Astrocyte of the spinal cord (primary cell): ENCODE measurements around the gene MPC1.
"Not testable (repeated sequence)": the region's sequence is repeated elsewhere in the genome, so short reads cannot be mapped to it uniquely, and the experiment has no call there.

Experiments
- DNase-seq: peaks from one replicate; pipeline ENCODE4 v3.0.0; 2011; ENCODE audit warnings: low read depth, low spot score
- H3K4me3 ChIP-seq: 2 replicates; pipeline ENCODE4 v1.5.1; 2011; ENCODE audit warnings: low read depth, mild to moderate bottlenecking, low read length, moderate library complexity
- in situ Hi-C: cut with HindIII; loops from 2 replicates; pipeline ENCODE4 v1.10.0; 2017; ENCODE audit warnings: low sequenced_read_pairs
- TF ChIP-seq, protein P1 (sequence below): IDR thresholded peaks from 2 replicates; pipeline ENCODE4 v1.5.1; 2012; ENCODE audit warnings: low read depth, mild to moderate bottlenecking, low read length, inconsistent platforms

MPC1 gene

DNA sequence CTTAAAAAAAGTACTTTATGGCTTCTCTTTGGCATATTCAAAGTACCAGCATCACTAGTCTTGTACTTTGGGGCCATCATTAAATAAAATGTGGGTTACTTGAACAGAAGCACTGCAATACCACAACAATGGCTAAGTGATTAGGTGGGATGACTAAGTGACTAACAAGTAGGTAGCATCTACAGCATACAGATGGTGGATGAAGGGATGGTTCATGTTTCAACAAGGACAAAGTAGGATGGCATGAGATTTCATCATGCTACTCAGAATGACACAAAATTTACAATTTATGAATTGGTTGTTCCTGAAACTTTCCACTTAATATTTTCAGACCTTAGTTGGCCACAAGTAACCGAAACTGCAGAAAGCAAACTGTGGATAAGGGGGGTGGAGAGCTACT is 7.7 kb downstream of the MPC1 start:
- TF ChIP-seq, protein P1, sequence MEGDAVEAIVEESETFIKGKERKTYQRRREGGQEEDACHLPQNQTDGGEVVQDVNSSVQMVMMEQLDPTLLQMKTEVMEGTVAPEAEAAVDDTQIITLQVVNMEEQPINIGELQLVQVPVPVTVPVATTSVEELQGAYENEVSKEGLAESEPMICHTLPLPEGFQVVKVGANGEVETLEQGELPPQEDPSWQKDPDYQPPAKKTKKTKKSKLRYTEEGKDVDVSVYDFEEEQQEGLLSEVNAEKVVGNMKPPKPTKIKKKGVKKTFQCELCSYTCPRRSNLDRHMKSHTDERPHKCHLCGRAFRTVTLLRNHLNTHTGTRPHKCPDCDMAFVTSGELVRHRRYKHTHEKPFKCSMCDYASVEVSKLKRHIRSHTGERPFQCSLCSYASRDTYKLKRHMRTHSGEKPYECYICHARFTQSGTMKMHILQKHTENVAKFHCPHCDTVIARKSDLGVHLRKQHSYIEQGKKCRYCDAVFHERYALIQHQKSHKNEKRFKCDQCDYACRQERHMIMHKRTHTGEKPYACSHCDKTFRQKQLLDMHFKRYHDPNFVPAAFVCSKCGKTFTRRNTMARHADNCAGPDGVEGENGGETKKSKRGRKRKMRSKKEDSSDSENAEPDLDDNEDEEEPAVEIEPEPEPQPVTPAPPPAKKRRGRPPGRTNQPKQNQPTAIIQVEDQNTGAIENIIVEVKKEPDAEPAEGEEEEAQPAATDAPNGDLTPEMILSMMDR = no peak
- H3K4me3 ChIP-seq = no peak overlapping the region
- no peak for DNase-seq
- in situ Hi-C loops = no loop called here

DNA sequence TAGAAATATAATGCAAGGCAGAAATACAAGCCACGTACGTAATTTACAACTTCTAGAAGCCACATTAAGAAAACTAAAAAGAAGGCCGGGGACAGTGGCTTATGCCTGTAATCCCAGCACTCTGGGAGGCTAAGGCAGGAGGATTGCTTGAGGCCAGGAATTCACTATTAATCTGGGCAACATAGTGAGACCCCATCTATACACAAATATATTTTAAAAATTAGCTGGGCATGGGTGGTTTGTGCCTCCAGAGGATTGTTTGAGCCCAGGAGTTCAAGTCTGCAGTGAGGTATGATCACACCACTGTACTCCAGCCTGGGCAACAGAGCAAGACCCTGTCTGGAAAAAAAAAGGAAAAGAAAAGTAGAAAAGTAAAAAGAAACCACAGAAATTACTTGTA is 12.3 kb downstream of the MPC1 start:
- DNase-seq = no peak
- H3K4me3 ChIP-seq = no peak overlapping the region
- TF ChIP-seq, protein P1 = no peak
- in situ Hi-C loops = no loop called here

DNA sequence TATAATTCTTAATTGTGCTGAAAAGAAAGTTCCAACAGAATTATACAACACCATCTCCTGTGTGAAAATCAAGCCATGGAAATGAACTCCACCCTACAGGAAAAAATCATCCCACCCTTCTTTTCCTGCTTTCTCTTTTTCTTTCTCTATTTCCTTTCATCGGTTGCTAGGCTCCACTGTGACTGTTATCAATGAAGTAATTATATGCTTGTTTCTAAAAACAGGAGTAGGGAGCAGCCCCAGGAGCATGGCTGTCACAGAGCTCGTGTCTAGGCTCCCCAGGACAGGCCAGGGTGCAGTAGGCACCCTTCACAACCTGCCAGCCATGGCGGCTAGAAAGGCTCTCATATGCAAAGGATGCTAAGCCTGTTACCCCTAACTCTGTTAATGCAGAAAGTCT is 13.0 kb downstream of the MPC1 start:
- no peak for DNase-seq
- in situ Hi-C loops = no loop called here

DNA sequence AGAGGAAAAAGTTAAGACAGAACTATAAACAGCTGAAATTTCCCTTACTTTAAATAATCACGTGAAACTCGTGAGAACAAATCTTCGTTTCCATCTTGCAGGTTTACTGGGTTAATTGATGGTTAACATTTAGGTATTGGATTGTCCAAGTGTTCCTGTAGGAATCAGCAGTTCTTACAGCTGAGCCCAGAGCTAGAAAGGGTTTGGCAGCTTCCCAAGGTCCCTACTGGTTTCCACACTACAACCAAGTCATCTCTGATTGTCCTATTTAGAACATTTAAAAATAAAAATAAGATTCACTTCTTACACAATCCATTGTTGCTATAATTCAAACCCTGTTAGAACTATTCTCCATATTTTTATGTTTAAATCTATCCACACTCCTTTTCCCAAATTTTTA is 15.8 kb downstream of the MPC1 start:
- in situ Hi-C loops = no loop called here
- DNase-seq = no peak
- H3K4me3 ChIP-seq = no peak overlapping the region
- TF ChIP-seq, protein P1 = no peak

More for the DNA sequence above, 13.0 kb downstream of the MPC1 start:
- no peak overlapping the region for H3K4me3 ChIP-seq
- TF ChIP-seq, protein P1 = no peak

DNA sequence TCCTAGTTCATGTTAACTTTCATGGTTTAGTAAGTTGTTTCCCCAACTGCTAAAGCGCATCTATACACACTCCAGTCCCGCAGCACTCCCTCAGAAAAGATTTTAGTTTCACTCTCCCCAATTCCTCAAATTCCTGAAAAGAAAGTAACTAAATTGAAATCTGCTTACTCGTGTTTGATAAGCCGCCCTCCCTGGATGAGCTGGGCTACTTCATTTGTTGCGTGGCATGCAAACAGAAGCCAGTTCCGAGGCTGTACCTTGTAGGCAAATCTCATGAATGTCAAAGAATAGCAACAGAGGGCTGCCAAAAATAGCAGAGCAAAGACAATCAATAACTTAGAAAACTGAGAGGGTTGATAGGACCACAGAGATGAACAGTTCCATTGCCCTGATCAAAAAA is 16.9 kb downstream of the MPC1 start:
- DNase-seq = no peak
- in situ Hi-C loops = no loop called here
- TF ChIP-seq, protein P1 = no peak
- no peak overlapping the region for H3K4me3 ChIP-seq

DNA sequence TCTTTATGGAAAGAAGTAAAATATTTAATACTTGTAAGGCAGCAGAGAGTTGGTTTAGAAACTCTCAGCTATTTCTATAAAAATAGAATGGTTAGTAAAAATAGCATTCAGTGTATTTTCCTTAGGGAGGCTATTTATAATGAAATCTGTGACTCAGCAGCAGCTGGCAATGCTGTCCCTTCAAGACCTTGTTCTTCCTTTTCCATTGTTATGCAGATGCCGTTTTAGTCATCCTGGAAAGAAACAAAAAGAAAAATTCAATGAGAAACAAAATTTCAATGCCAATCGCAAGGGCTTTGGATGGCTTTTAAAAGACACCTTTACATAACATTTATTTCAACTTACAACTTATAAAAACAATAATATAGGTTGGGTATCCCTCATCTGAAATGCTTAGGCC is 17.5 kb downstream of the MPC1 start:
- no peak overlapping the region for H3K4me3 ChIP-seq
- in situ Hi-C loops = no loop called here
- DNase-seq = peak; percentile 75
- TF ChIP-seq, protein P1 = no peak

DNA sequence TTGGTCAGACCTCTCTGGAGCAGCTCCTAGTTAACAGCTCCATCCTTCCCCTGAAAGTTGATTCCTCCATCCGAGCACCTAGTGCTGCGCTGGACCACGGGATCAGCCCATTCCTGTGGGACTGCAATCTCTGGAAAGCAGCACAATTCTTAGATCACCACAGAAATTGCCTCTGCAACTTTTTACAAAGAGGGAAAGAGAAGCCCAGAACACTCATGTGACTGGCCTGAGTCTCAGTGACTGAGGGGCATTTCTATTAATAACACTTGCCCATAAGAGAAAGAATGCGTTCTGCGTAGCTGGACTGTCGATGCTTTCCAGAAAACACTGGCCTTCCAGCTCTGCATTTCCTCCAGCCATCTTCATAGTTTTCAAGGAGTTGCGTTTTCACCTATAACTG is 18.3 kb downstream of the MPC1 start:
- no peak for DNase-seq
- no peak overlapping the region for H3K4me3 ChIP-seq
- TF ChIP-seq, protein P1 = no peak
- in situ Hi-C loops = no loop called here

DNA sequence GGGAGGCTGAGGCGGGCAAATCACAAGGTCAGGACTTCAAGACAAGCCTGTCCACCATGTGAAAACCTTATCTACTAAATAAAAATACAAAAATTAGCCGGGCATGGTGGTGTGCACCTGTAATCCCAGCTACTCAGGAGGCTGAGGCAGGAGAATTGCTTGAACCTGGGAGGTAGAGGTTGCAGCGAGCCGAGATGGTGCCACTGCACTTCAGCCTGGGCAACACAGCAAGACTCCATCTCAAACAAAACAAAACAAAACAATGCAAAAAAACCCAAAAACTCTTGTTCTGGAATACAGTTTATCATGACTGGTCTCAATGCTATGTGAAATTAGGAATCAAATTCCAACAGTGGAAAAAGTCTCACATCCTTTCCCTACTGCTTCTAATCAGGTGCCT is 20.3 kb downstream of the MPC1 start:
- DNase-seq, in situ Hi-C loops, H3K4me3 ChIP-seq: not testable (repeated sequence)
